ENCODE data around the gene SETMAR. TPM values are rescaled to one million over a fixed set of nuclear protein-coding genes. Genes with fewer than 3 reads are reported as not detected.

Gene SETMAR
- total RNA-seq, result 10.8 and 11.0 TPM in 2 replicates

GRCh38 chr3:4303187-4304123 lies at the start of gene SETMAR:
SETMAR (plus strand) TSS chr3:4303369; CDS start chr3:4303371, 2 bp downstream.

Other genes starting within 250 kb of the SETMAR start
- 38.9 and 55.5 TPM in 2 replicates for gene SUMF1, start 163.9 kb downstream of the SETMAR start, total RNA-seq
- gene ITPR1, start 190.0 kb downstream of the SETMAR start, total RNA-seq, result 15.1 and 15.6 TPM in 2 replicates